HG03025 (cell line): ENCODE measurements around the gene DENND6A.

ENCODE experiments used
- ATAC-seq: cut with Tn5 transposase; IDR thresholded peaks from one replicate; pipeline ENCODE4 v1.9.1; 2021; ENCODE audit warnings: mild to moderate bottlenecking, moderate library complexity; ENCODE audit not compliant: unreplicated experiment, low FRiP score

DENND6A gene

DNA sequence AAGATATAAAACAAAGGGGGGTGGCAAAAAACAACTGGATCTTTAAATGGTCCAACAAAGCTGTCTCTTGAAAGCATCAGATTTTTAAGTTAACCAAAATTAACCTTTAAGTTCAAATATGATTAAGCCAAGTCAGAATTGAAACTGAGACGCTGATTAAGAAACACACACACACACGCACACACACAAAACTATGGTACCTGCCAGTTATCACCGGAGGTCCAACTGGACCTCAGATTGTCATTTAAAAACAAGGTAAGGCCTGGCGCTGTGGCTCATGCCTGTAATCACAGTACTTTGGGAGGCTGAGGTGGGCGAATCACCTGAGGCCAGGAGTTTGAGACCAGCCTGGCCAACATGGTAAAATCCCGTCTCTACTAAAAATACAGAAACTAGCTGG is 106.1 kb downstream of the DENND6A start:
- no peak for ATAC-seq

GRCh38 chr3:57583544-57583943 is 109.3 kb downstream of the DENND6A start:
- no peak for ATAC-seq

DNA sequence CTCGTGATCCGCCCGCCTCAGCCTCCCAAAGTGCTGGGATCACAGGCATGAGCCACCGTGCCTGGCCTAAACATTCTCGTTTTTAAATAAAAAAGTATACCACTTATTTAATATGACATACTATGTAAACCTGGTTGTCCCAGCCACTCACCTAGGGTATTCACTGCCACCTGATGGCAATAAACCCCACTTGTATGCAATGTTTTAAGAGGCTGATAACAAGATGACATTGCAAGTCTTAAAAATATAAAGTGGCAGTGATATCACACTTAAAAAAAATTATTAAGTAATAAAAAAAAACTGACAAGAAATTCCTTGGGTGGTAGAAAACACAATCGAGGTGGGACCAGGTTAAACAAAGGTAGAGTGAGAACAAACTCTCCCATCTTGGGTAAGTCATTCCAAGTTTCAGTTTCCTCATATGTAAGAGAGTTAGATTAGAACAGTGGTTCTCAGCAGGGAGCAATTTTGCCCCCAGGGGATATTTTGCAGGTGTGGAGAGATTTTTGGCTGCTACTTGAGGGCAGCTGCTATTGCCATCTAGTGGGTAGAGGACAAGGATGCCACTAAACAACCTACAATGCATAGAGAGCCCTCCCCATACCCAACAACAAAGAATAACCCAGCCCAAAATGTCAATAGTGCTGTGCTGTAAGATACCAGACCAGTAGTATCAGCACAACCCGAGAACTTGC is 110.3 kb downstream of the DENND6A start:
- no peak for ATAC-seq

DNA sequence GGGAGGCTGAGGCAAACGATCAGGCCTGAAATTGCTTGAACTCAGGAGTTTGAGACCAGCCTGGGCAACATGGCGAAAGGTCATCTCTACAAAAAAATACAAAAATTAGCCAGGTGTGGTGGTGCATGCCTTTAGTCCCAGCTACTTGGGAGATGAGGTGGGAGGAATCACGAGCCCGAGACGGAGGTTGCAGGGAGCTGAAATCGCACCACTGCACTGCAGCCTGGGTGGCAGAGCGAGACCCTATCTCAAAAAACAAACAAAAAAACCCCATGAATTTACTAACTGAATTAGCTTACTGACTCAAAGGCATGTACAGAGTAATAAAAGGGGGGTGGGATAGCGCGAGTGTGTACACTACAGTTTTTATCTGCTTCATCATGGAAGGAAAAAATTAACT is 115.1 kb downstream of the DENND6A start:
- ATAC-seq, result no peak

- no peak for ATAC-seq
These were observed 116.8 kb downstream of the DENND6A start for GRCh38 chr3:57575966-57576626.
